Loucy (cell line): Measurements from ENCODE around the gene NLRC5.

Experiments
- CTCF ChIP-seq: fragments of 200-600 bp; sonication (generic); conservative IDR thresholded peaks from 2 replicates; pipeline ENCODE4 v1.5.1; 2014; ENCODE audit warnings: mild to moderate bottlenecking, antibody characterized with exemption, low read length
- EZH2phosphoT487 ChIP-seq: fragments of 200-600 bp; IDR thresholded peaks from 2 replicates; pipeline ENCODE4 v1.6.1; 2018; ENCODE audit warnings: antibody characterized with exemption, mild to moderate bottlenecking, moderate library complexity, borderline replicate concordance

GRCh38 chr16:56984639-56985038 lies 4.7 kb upstream of the NLRC5 start:
- TF ChIP-seq CTCF = no peak
- no peak for TF ChIP-seq EZH2phosphoT487
